Sigmoid colon (tissue), 4 donors: ENCODE results near the gene OR5H15.

Source experiments
- POLR2AphosphoS5 ChIP-seq, 4 donors: sonication (generic); formaldehyde crosslinking; IDR thresholded peaks; one replicate each; pipeline ENCODE4 v1.6.1; 2017; ENCODE audit warnings: antibody characterized with exemption in 4 of 4
- TF ChIP-seq, protein P1 (sequence below), 4 experiments: fragments of 450-650 bp in 3 of 4; fragments of 200-600 bp in 1 of 4; IDR thresholded peaks; one replicate each; pipeline ENCODE4 v1.5.1; 2016 to 2019; ENCODE audit warnings: antibody characterized with exemption in 4 of 4, mild to moderate bottlenecking in 3 of 4, moderate library complexity in 2 of 4

DNA sequence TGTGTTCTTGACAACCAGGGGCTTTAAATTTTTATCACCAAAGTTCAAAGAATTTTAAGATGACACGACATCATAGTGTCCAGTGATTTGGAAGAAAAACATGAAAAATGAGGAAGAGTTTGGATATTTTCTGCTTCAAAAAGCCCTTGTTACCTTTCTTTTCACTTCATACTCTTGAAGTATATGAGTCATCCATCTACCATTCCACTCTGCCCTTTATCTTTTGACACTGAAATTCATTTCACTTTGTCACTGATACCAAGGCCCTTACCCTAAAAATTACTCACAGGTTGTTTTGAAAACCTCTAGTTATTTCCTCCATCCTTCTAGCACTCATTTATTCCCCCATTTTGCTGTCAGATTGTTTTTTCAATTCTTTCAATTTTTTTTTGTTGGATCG, 42.7 kb downstream of the OR5H15 start:
- TF ChIP-seq, protein P1, sequence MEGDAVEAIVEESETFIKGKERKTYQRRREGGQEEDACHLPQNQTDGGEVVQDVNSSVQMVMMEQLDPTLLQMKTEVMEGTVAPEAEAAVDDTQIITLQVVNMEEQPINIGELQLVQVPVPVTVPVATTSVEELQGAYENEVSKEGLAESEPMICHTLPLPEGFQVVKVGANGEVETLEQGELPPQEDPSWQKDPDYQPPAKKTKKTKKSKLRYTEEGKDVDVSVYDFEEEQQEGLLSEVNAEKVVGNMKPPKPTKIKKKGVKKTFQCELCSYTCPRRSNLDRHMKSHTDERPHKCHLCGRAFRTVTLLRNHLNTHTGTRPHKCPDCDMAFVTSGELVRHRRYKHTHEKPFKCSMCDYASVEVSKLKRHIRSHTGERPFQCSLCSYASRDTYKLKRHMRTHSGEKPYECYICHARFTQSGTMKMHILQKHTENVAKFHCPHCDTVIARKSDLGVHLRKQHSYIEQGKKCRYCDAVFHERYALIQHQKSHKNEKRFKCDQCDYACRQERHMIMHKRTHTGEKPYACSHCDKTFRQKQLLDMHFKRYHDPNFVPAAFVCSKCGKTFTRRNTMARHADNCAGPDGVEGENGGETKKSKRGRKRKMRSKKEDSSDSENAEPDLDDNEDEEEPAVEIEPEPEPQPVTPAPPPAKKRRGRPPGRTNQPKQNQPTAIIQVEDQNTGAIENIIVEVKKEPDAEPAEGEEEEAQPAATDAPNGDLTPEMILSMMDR (IDR thresholded peaks at IDR 0.05) = no peak
- no peak for TF ChIP-seq POLR2AphosphoS5 (IDR thresholded peaks at IDR 0.05)
